ENCODE data around the gene KRTAP21-1. TPM values are rescaled to one million over a fixed set of nuclear protein-coding genes. Genes with fewer than 3 reads are reported as not detected.
"Not testable (repeated sequence)": the region's sequence is repeated elsewhere in the genome, so short reads cannot be mapped to it uniquely, and the experiment has no call there.

KRTAP21-1 gene
- not detected in 2 replicates for total RNA-seq (2014; rRNA removed; shearing (Covaris generic))

- DNase-seq (ENCODE audit: low spot score); in situ Hi-C loops (cut with HindIII; ENCODE audit: low sequenced_read_pairs): not testable (repeated sequence)
Measured at GRCh38 chr21:30755328-30755727, at the start of gene KRTAP21-1. Gene KRTAP21-1, minus strand, starts transcription at chr21:30755428. Its CDS starts 50 bp downstream, at chr21:30755378.

GRCh38 chr21:30800605-30801004 is 45.4 kb upstream of the KRTAP21-1 start:
- DNase-seq (ENCODE audit: low spot score): no peak
- in situ Hi-C loops (cut with HindIII; ENCODE audit: low sequenced_read_pairs): no loop called here

GRCh38 chr21:30793581-30794314 is 38.5 kb upstream of the KRTAP21-1 start:
- in situ Hi-C loops (cut with HindIII; ENCODE audit: low sequenced_read_pairs): no loop called here
- DNase-seq (ENCODE audit: low spot score): no peak

GRCh38 chr21:30779249-30779648 is 24.0 kb upstream of the KRTAP21-1 start:
- in situ Hi-C loops (cut with HindIII; ENCODE audit: low sequenced_read_pairs): no loop called here
- no peak for DNase-seq (ENCODE audit: low spot score)

- no peak for DNase-seq (ENCODE audit: low spot score)
- in situ Hi-C loops (cut with HindIII; ENCODE audit: low sequenced_read_pairs): no loop called here
Measured at GRCh38 chr21:30769724-30770431, 14.7 kb upstream of the KRTAP21-1 start.

- no peak for DNase-seq (ENCODE audit: low spot score)
- in situ Hi-C loops (cut with HindIII; ENCODE audit: low sequenced_read_pairs): no loop called here
Measured at GRCh38 chr21:30760776-30761175, 5.5 kb upstream of the KRTAP21-1 start.

- no peak for DNase-seq (ENCODE audit: low spot score)
- in situ Hi-C loops (cut with HindIII; ENCODE audit: low sequenced_read_pairs): no loop called here
Measured at GRCh38 chr21:30758306-30758705, 3.1 kb upstream of the KRTAP21-1 start.

GRCh38 chr21:30747159-30747558 is 8.1 kb downstream of the KRTAP21-1 start, which contains the start of gene KRTAP21-2:
Gene KRTAP21-2, minus strand, starts transcription at chr21:30747259. Its CDS starts 57 bp downstream, at chr21:30747202.
- no peak for DNase-seq (ENCODE audit: low spot score)
- in situ Hi-C loops (cut with HindIII; ENCODE audit: low sequenced_read_pairs): no loop called here

GRCh38 chr21:30740462-30740861 is 14.8 kb downstream of the KRTAP21-1 start:
- no peak for DNase-seq (ENCODE audit: low spot score)
- in situ Hi-C loops (cut with HindIII; ENCODE audit: low sequenced_read_pairs): no loop called here

GRCh38 chr21:30733026-30733425 is 22.2 kb downstream of the KRTAP21-1 start:
- peak; percentile 17 for DNase-seq (ENCODE audit: low spot score)
- in situ Hi-C loops (cut with HindIII; ENCODE audit: low sequenced_read_pairs): no loop called here

- no peak for DNase-seq (ENCODE audit: low spot score)
Measured at GRCh38 chr21:30726726-30727125, 28.5 kb downstream of the KRTAP21-1 start.

GRCh38 chr21:30719401-30719800 is 35.8 kb downstream of the KRTAP21-1 start:
- in situ Hi-C loops (cut with HindIII; ENCODE audit: low sequenced_read_pairs): no loop called here

More at GRCh38 chr21:30726726-30727125, 28.5 kb downstream of the KRTAP21-1 start:
- in situ Hi-C loops (cut with HindIII; ENCODE audit: low sequenced_read_pairs): no loop called here

GRCh38 chr21:30718239-30718909 is 36.9 kb downstream of the KRTAP21-1 start, which contains the start of gene KRTAP21-3:
Gene KRTAP21-3, minus strand, starts transcription at chr21:30718777. Its CDS starts 18 bp downstream, at chr21:30718759.
- no peak for DNase-seq (ENCODE audit: low spot score)
- in situ Hi-C loops (cut with HindIII; ENCODE audit: low sequenced_read_pairs): no loop called here

More at GRCh38 chr21:30719401-30719800, 35.8 kb downstream of the KRTAP21-1 start:
- DNase-seq (ENCODE audit: low spot score): no peak

- no peak for DNase-seq (ENCODE audit: low spot score)
- in situ Hi-C loops (cut with HindIII; ENCODE audit: low sequenced_read_pairs): no loop called here
Measured at GRCh38 chr21:30717105-30717504, 38.1 kb downstream of the KRTAP21-1 start.

- no peak for DNase-seq (ENCODE audit: low spot score)
- in situ Hi-C loops (cut with HindIII; ENCODE audit: low sequenced_read_pairs): no loop called here
Measured at GRCh38 chr21:30714946-30715345, 40.3 kb downstream of the KRTAP21-1 start.

GRCh38 chr21:30714456-30714855 is 40.8 kb downstream of the KRTAP21-1 start:
- in situ Hi-C loops (cut with HindIII; ENCODE audit: low sequenced_read_pairs): no loop called here
- DNase-seq (ENCODE audit: low spot score): no peak

GRCh38 chr21:30713766-30714165 is 41.5 kb downstream of the KRTAP21-1 start:
- no peak for DNase-seq (ENCODE audit: low spot score)
- in situ Hi-C loops (cut with HindIII; ENCODE audit: low sequenced_read_pairs): no loop called here

GRCh38 chr21:30710499-30710898 is 44.7 kb downstream of the KRTAP21-1 start:
- in situ Hi-C loops (cut with HindIII; ENCODE audit: low sequenced_read_pairs): no loop called here
- no peak for DNase-seq (ENCODE audit: low spot score)

GRCh38 chr21:30707409-30707808 is 47.8 kb downstream of the KRTAP21-1 start:
- no peak for DNase-seq (ENCODE audit: low spot score)
- in situ Hi-C loops (cut with HindIII; ENCODE audit: low sequenced_read_pairs): no loop called here

Data from G401 (cell line).